Upper lobe of left lung (tissue), 4 donors: Measurements from ENCODE around the gene SYNPO.

Experiments used
- CTCF ChIP-seq, 6 experiments: fragments of 450-650 bp in 4 of 6; fragments of 200-600 bp in 2 of 6; sonication (generic) in 2 of 6; IDR thresholded peaks; one replicate each; pipeline ENCODE4 v1.5.1; 2016 to 2019; ENCODE audit warnings: antibody characterized with exemption in 6 of 6
- EP300 ChIP-seq, 4 donors: sonication (generic); formaldehyde crosslinking; IDR thresholded peaks; one replicate each; pipeline ENCODE4 v1.5.1; 2017; ENCODE audit warnings: antibody characterized with exemption in 4 of 4, control low read depth in 2 of 4

DNA sequence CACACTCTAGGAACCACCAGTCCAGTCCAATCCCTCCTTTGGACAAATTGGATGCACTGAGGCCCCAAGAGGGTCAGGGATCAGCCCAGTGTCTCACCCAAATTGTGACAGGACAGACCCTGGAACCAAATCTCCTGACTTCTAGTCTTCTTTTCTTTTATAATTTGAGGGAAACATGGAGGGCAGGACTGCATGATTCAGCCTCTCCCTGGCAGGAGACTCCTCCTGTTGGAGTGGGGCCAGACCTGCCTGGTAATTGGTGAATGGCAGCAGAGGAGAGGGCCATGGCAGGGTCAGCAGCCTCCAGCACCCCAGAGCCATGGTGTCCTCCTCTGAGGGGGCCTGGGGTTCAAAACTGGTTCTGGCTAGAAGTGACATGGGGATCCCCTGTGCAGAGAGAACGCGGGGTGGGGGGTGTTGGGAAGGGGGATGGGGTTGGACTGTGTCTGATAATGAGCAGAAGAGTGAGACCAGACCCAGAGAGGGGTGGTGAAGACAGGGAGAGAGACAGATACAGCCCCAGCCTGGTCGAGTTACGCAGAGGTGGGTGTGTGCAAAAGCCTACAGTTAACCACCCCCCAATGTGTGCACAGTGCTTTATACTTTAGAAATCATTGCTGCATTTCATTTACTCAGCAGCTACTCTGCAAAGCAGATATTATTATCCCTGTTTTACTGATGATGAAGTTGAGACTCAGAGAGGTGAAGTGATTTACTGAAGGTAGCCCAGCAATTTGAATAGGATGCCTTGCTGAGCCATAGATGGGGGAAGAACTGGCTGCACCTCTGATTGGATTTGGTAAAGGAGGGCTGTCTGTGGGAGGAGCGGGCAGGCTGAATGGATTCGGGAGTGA lies 3.8 kb upstream of the SYNPO start:
- no peak for TF ChIP-seq EP300 (IDR thresholded peaks at IDR 0.05)
- TF ChIP-seq CTCF (IDR thresholded peaks at IDR 0.05) = no peak
